H1 (cell line): ENCODE results near the gene VSTM4. TPM values are rescaled to one million over a fixed set of nuclear protein-coding genes. Genes with fewer than 3 reads are reported as not detected.

ENCODE experiments used
- CTCF ChIA-PET: fragments of 300-600 bp; sonication (Branson Sonifier 250); formaldehyde crosslinking; loops from one replicate; lab custom pipeline; 2021; ENCODE audit not compliant: partially characterized antibody; lab: Charles Lee
- POLR2A ChIA-PET: fragments of 300-600 bp; sonication (Branson Sonifier 250); formaldehyde crosslinking; loops from one replicate; lab custom pipeline; 2021; ENCODE audit warnings: inconsistent platforms; ENCODE audit not compliant: partially characterized antibody; lab: Charles Lee
- DNase-seq, 2 experiments: peaks; one replicate each; pipeline versions ENCODE4 v3.0.0 to v3.0.0-alpha.2; 2010 to 2022; ENCODE audit warnings: low spot score in 2 of 2, low read depth in 1 of 2, mixed read lengths in 1 of 2
- FAIRE-seq: peaks from 2 replicates; lab custom pipeline; 2011; peaks lifted over from hg19 to GRCh38; lab: Jason Lieb, UNC
- H2AFZ ChIP-seq: 2 replicates; pipeline ENCODE4 v1.8.1; 2012; ENCODE audit warnings: low read length, inconsistent platforms
- H2AK5ac ChIP-seq: 2 replicates; pipeline ENCODE4 v1.6.1; 2013; ENCODE audit warnings: low read depth, low read length
- H2BK120ac ChIP-seq: replicated peaks from 2 replicates; pipeline ENCODE3; 2013; ENCODE audit warnings: low read depth, low read length, inconsistent platforms
- H2BK12ac ChIP-seq: 2 replicates; pipeline ENCODE4 v1.6.1; 2013; ENCODE audit warnings: low read depth, low read length
- H2BK15ac ChIP-seq: 2 replicates; pipeline ENCODE4 v1.6.1; 2013; ENCODE audit warnings: low read length
- H2BK20ac ChIP-seq: 2 replicates; pipeline ENCODE4 v1.6.1; 2013; ENCODE audit warnings: low read length
- H2BK5ac ChIP-seq: 2 replicates; pipeline ENCODE4 v1.6.1; 2013; ENCODE audit warnings: low read depth, low read length
- H3K14ac ChIP-seq: 2 replicates; pipeline ENCODE4 v1.6.1; 2013; ENCODE audit warnings: inconsistent platforms; ENCODE audit not compliant: insufficient read length
- H3K18ac ChIP-seq: 2 replicates; pipeline ENCODE4 v1.6.1; 2013; ENCODE audit warnings: low read length; ENCODE audit errors: extremely low read depth
- H3K23ac ChIP-seq: 2 replicates; pipeline ENCODE4 v1.6.1; 2013; ENCODE audit warnings: inconsistent platforms; ENCODE audit not compliant: insufficient read length
- H3K23me2 ChIP-seq: 2 replicates; pipeline ENCODE4 v1.6.1; 2013; ENCODE audit warnings: low read depth, low read length
- H3K27ac ChIP-seq: 2 replicates; pipeline ENCODE4 v1.6.1; 2011; ENCODE audit warnings: low read depth, low read length, inconsistent platforms
- H3K27me3 ChIP-seq, 4 experiments: replicated peaks in 1 of 4; 1 replicate in 1 of 4; 2 replicates in 3 of 4; pipeline versions ENCODE4 v1.6.1 to v1.8.1; 2011 to 2013; ENCODE audit warnings: low read length in 3 of 4, mild to moderate bottlenecking in 3 of 4, inconsistent platforms in 2 of 4, mixed read lengths in 2 of 4, moderate library complexity in 1 of 4; ENCODE audit not compliant: control insufficient read depth in 3 of 4, insufficient read depth in 3 of 4; ENCODE audit errors: extremely low read depth in 1 of 4
- H3K36me3 ChIP-seq, 4 experiments: 2 replicates each; pipeline versions ENCODE4 v1.6.1 to v1.8.1; 2011 to 2013; ENCODE audit warnings: mild to moderate bottlenecking in 4 of 4, low read length in 3 of 4, moderate library complexity in 2 of 4, control low read depth in 1 of 4, inconsistent platforms in 1 of 4; ENCODE audit not compliant: insufficient read depth in 4 of 4, control insufficient read depth in 2 of 4
- H3K4ac ChIP-seq: replicated peaks from 2 replicates; pipeline ENCODE3; 2013; ENCODE audit warnings: low read length, low read depth, mixed read lengths, inconsistent platforms; ENCODE audit not compliant: insufficient read length
- H3K4me1 ChIP-seq, 4 experiments: replicated peaks in 1 of 4; 1 replicate in 1 of 4; 2 replicates in 3 of 4; pipeline versions ENCODE4 v1.6.1 to v1.8.1; 2011 to 2013; ENCODE audit warnings: low read length in 3 of 4, inconsistent platforms in 2 of 4, mixed read lengths in 1 of 4; ENCODE audit not compliant: insufficient read depth in 4 of 4, control insufficient read depth in 3 of 4
- H3K4me2 ChIP-seq, 2 experiments: 2 replicates each; pipeline versions ENCODE4 v1.6.1 to v1.8.1; 2011 to 2013; ENCODE audit warnings: low read depth in 2 of 2, low read length in 2 of 2, control low read depth in 1 of 2, inconsistent platforms in 1 of 2, mild to moderate bottlenecking in 1 of 2; ENCODE audit not compliant: insufficient read depth in 1 of 2
- H3K4me3 ChIP-seq, 4 experiments: fragments of 200-600, 300-600 bp in 1 of 4; sonication (generic), shearing (Covaris generic), sonication (Bioruptor Twin) in 1 of 4; 2 replicates each; pipeline versions ENCODE4 v1.5.1 to v1.8.1; 2011 to 2016; ENCODE audit warnings: low read length in 4 of 4, low read depth in 3 of 4, control low read depth in 2 of 4, inconsistent platforms in 2 of 4, mild to moderate bottlenecking in 2 of 4, mixed read lengths in 1 of 4, moderate library complexity in 1 of 4; ENCODE audit not compliant: insufficient read depth in 2 of 4; ENCODE audit errors: extremely low read depth in 1 of 4
- H3K56ac ChIP-seq: replicated peaks from 2 replicates; pipeline ENCODE3; 2013; ENCODE audit warnings: low read depth, mild to moderate bottlenecking, mixed read lengths, low read length, inconsistent platforms; ENCODE audit not compliant: insufficient read length
- H3K79me1 ChIP-seq: 2 replicates; pipeline ENCODE4 v1.6.1; 2013; ENCODE audit warnings: low read depth, low read length, control low read depth
- H3K79me2 ChIP-seq, 2 experiments: 2 replicates each; pipeline versions ENCODE4 v1.6.1 to v1.8.1; 2012 to 2013; ENCODE audit warnings: low read length in 2 of 2, mild to moderate bottlenecking in 2 of 2, inconsistent platforms in 1 of 2; ENCODE audit not compliant: insufficient read depth in 2 of 2, control insufficient read depth in 1 of 2
- H3K9ac ChIP-seq, 4 experiments: replicated peaks in 1 of 4; 1 replicate in 1 of 4; 2 replicates in 3 of 4; pipeline versions ENCODE4 v1.6.1 to v1.8.1; 2011 to 2013; ENCODE audit warnings: low read depth in 3 of 4, low read length in 3 of 4, control low read depth in 2 of 4, mild to moderate bottlenecking in 2 of 4, moderate library complexity in 2 of 4, inconsistent platforms in 1 of 4; ENCODE audit errors: extremely low read depth in 1 of 4
- H3K9me3 ChIP-seq, 2 experiments: 2 replicates each; pipeline versions ENCODE4 v1.6.1 to v1.8.1; 2012 to 2013; ENCODE audit warnings: mild to moderate bottlenecking in 2 of 2, moderate library complexity in 2 of 2, control low read depth in 1 of 2, inconsistent platforms in 1 of 2, low read depth in 1 of 2, low read length in 1 of 2, mixed read lengths in 1 of 2; ENCODE audit not compliant: insufficient read depth in 2 of 2
- H4K20me1 ChIP-seq, 2 experiments: replicated peaks in 1 of 2; 2 replicates each; pipeline versions ENCODE3 to v1.8.1; 2011 to 2013; ENCODE audit warnings: inconsistent platforms in 2 of 2, low read length in 2 of 2, mild to moderate bottlenecking in 1 of 2; ENCODE audit not compliant: insufficient read depth in 2 of 2, control insufficient read depth in 1 of 2
- H4K5ac ChIP-seq: 2 replicates; pipeline ENCODE4 v1.6.1; 2013; ENCODE audit warnings: low read length, low read depth, mixed read lengths, inconsistent platforms; ENCODE audit not compliant: insufficient read length
- H4K8ac ChIP-seq: 2 replicates; pipeline ENCODE4 v1.8.0; 2013; ENCODE audit warnings: mild to moderate bottlenecking, moderate library complexity, low read length, inconsistent platforms; ENCODE audit not compliant: insufficient read depth; ENCODE audit errors: extremely low read depth
- H4K91ac ChIP-seq: replicated peaks from 2 replicates; pipeline ENCODE3; 2013; ENCODE audit warnings: low read length, mixed read lengths, inconsistent platforms; ENCODE audit not compliant: insufficient read length
- CBX8 ChIP-seq: fragments of 300-800, 300-1000 bp; sonication (generic); IDR thresholded peaks from 2 replicates; pipeline ENCODE4 v1.7.1; 2016; ENCODE audit warnings: low read depth, low read length, borderline replicate concordance
- CEBPB ChIP-seq: IDR thresholded peaks from 2 replicates; pipeline ENCODE4 v1.6.1; 2012; ENCODE audit warnings: low read depth, low read length
- CTCF ChIP-seq, 3 experiments: IDR thresholded peaks; 1 replicate in 2 of 3; 2 replicates in 1 of 3; pipeline versions ENCODE4 v1.5.1 to v1.6.1; 2011; ENCODE audit warnings: low read length in 3 of 3, mild to moderate bottlenecking in 3 of 3, inconsistent platforms in 2 of 3, low read depth in 1 of 3, moderate library complexity in 1 of 3; ENCODE audit not compliant: insufficient read depth in 1 of 3; ENCODE audit errors: control extremely low read depth in 1 of 3
- EGR1 ChIP-seq: IDR thresholded peaks from 2 replicates; pipeline ENCODE4 v1.6.1; 2011; ENCODE audit warnings: low read depth, low read length, borderline replicate concordance
- NANOG ChIP-seq: IDR thresholded peaks from 2 replicates; pipeline ENCODE4 v1.6.1; 2011; ENCODE audit warnings: low read length, low read depth, mild to moderate bottlenecking, inconsistent platforms; ENCODE audit not compliant: insufficient read depth, poor library complexity, severe bottlenecking
- RAD21 ChIP-seq, 2 experiments: IDR thresholded peaks in 1 of 2; conservative IDR thresholded peaks in 1 of 2; 2 replicates each; pipeline ENCODE4 v1.6.1; 2011; ENCODE audit warnings: low read depth in 2 of 2, low read length in 2 of 2, improper control_type of control experiment in 1 of 2, inconsistent platforms in 1 of 2, mild to moderate bottlenecking in 1 of 2, moderate library complexity in 1 of 2
- TEAD4 ChIP-seq: IDR thresholded peaks from 2 replicates; pipeline ENCODE4 v1.6.1; 2012; ENCODE audit warnings: low read depth, low read length, inconsistent platforms, mixed read lengths
- YY1 ChIP-seq: IDR thresholded peaks from 2 replicates; pipeline ENCODE4 v1.6.1; 2011; ENCODE audit warnings: low read depth, mild to moderate bottlenecking, low read length
- WGBS, 2 experiments: shearing (Covaris generic) in 1 of 2; methylation state at CpG; one replicate each; pipeline versions ENCODE4 v1.1.6 to v1.1.7; 2013 to 2015; ENCODE audit warnings: low lambda C conversion rate in 2 of 2, mixed read lengths in 2 of 2, inconsistent platforms in 1 of 2, low coverage in 1 of 2, missing lambda C conversion rate in 1 of 2; ENCODE audit not compliant: insufficient replicate concordance in 2 of 2, insufficient coverage in 1 of 2, insufficient read length in 1 of 2; ENCODE audit errors: extremely low coverage in 1 of 2, missing lambda C conversion rate in 1 of 2; 5-methylcytosine and 5-hydroxymethylcytosine counted together
- polyA plus RNA-seq, 7 experiments: library from polyadenylated mRNA; depleted of rRNA in 3 of 7; stranded (reverse) in 5 of 7; unstranded in 2 of 7; fragments of >200 nt in 5 of 7; fragments of 200-250 nt in 2 of 7; gene quantifications; 1 replicate in 5 of 7; 2 replicates in 1 of 7; 4 replicates in 1 of 7; pipeline versions ENCODE4 v1.2.1 to v1.2.3, GENCODE V29; 2011 to 2013; ENCODE audit warnings: missing spikeins in 2 of 7, mixed read lengths in 2 of 7
- total RNA-seq: library from RNA; stranded (reverse); fragmentation: NEBNext Ultra II Directional; extraction: Animal tissue kit (Norgen Biotek cat#: 25700); gene quantifications from 2 replicates; pipeline ENCODE4 v1.2.1, GENCODE V29; 2021

Gene VSTM4
- total and polyA plus RNA-seq, 2 of the 8 experiments (the other 6 are each of a cell fraction or from before 2014, with no cell fraction given), result 0.48 to 0.73 TPM

GRCh38 chr10:49001402-49001801, 113.9 kb downstream of the VSTM4 start:
- CTCF ChIA-PET, result interaction anchor here (0.9 to 2.0 kb wide), 8 partner anchors 12 to 238 kb away, joined by 3 to 8 read pairs (median 3); no protein-coding TSS in a partner anchor
- no peak overlapping the region for H2AFZ ChIP-seq
- 57% methylated on average over 9 of the region's 9 CpGs; no CpG with 5 or more reads in 1 of the 2 experiments for WGBS, 2 experiments

More at GRCh38 chr10:49001402-49001801, 113.9 kb downstream of the VSTM4 start:
- DNase-seq (peak; percentile 39 to 57), FAIRE-seq (no peak)
- Histone ChIP-seq H2BK5ac (no peak overlapping the region), H4K20me1 (peaks cover 0 to 1% of the 10 kb centered on the region in 2 experiments), H3K23me2 (no peaks in the 10 kb centered on the region), H3K9ac (no peak overlapping the region), H4K8ac (peak overlapping the region; percentile 82; the same call in 1 of the 2 replicates), H3K14ac (no peak overlapping the region), H3K27ac (no peak overlapping the region), H3K4me2 (no peak overlapping the region), H2BK15ac (no peak overlapping the region), H3K36me3 (no peaks in the 10 kb centered on the region), H3K56ac (no peak overlapping the region), H3K4me1 (0 out of 7 replicates have a peak, but pooled peaks cover 0 to 2% (median 0%) of the 10 kb centered on the region in 4 experiments), H3K79me2 (no peaks in the 10 kb centered on the region), H3K23ac (no peak overlapping the region), H4K5ac (no peak overlapping the region), H3K4me3 (no peak overlapping the region), H3K18ac (peak overlapping the region; percentile 32; the same call in 1 of the 2 replicates), H3K79me1 (no peaks in the 10 kb centered on the region), H4K91ac (no peak overlapping the region), H3K9me3 (no peaks in the 10 kb centered on the region), H3K4ac (no peak overlapping the region), H2AK5ac (no peak overlapping the region), H3K27me3 (no peaks in the 10 kb centered on the region), H2BK20ac (no peak overlapping the region; the same call in 1 of the 2 replicates), H2BK12ac (no peak overlapping the region; the same call in 1 of the 2 replicates), H2BK120ac (no peak overlapping the region)
- POLR2A ChIA-PET, result no interaction called here
- TF ChIP-seq EGR1, result no peak
- peak; percentile 51 to 54 (median 53) for TF ChIP-seq CTCF (IDR thresholded peaks at IDR 0.05; ENCODE audit: control extremely low read depth in 1 of 3, insufficient read depth in 1 of 3, low read depth in 1 of 3, low read length in 3 of 3)
- TF ChIP-seq CEBPB, result no peak
- TF ChIP-seq NANOG, result no peak
- peak; percentile 39 to 62 for TF ChIP-seq RAD21 (IDR thresholded peaks at IDR 0.05 in 1 of 2, conservative IDR thresholded peaks at IDR 0.05 in 1 of 2; ENCODE audit: low read depth in 2 of 2, low read length in 2 of 2)
- peak; percentile 46; the same call in 1 of the 2 replicates for TF ChIP-seq TEAD4
- no peak for TF ChIP-seq CBX8
- TF ChIP-seq YY1, result 0 out of 2 replicates have a peak, but pooled peaks have one; percentile 37
